GM19035 (cell line): ENCODE measurements around the gene MFAP4.
A peak's percentile ranks its signal among the peaks of the same experiment; 100 is the strongest.

ENCODE experiments used
- ATAC-seq: cut with Tn5 transposase; IDR thresholded peaks from one replicate; pipeline ENCODE4 v1.9.1; 2021; ENCODE audit not compliant: unreplicated experiment

MFAP4 gene

DNA sequence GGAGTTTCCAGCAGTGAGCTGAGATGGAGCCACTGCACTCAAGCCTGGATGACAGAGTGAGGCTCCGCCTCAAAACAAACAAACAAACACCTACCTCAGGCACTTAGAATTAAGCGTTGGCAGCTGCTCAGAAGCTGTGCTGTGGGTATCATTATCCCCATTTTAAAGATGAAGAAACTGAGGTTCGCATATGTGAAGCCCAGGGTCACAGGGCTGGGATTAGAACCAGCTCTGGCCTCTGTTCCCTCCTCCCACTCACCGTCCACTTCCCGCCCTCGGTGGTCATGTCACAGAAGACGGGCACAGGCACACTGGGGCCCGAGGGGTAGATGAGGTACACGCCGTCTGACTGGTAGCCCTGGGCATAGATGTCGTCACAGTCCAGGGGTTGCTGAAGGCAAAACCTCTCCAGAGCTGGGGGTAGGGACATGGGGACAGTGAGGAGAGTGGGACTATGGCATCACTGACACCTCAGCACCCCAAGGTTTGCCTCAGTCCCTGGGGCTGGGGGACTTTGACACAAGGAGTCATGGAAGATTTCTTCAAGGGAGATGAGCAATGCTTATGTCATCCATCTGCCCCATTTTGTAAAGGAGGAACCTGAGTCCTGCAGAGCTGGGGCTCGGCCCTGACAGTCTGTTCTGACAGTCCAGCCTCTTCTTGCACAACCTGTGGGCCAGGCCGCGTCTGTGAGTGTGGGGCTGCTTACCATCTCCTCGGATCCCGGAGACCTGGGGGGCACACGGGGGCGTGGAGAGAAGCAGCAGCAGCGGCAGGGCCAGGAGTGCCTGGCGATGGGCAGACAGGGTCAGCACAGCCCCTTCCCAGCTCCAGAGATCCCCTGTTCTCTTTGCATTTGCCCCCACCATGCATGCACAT lies 700 bp downstream of the MFAP4 start:
- ATAC-seq, result no peak

DNA sequence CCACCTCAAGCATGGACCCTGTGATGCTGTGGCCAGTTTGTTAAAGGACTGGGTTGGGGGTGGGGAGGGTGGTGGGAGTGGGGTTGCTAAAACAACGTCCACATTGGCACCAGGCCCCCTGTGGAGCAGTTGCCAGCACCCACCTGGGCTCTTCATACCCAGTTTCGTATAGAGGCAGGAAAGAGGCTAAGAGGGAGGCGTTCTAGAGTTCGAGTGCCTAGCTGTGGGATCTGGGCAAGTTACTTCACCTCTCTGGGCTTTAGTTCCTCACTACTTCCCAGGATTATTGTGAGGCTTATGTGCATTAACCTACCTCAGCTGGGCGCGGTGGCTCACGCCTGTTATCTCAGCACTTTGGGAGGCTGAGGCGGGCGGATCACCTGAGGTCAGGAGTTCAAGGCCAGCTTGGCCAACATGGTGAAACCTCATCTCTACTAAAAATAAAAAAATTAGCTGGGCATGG lies 1.4 kb downstream of the MFAP4 start:
- no peak for ATAC-seq

DNA sequence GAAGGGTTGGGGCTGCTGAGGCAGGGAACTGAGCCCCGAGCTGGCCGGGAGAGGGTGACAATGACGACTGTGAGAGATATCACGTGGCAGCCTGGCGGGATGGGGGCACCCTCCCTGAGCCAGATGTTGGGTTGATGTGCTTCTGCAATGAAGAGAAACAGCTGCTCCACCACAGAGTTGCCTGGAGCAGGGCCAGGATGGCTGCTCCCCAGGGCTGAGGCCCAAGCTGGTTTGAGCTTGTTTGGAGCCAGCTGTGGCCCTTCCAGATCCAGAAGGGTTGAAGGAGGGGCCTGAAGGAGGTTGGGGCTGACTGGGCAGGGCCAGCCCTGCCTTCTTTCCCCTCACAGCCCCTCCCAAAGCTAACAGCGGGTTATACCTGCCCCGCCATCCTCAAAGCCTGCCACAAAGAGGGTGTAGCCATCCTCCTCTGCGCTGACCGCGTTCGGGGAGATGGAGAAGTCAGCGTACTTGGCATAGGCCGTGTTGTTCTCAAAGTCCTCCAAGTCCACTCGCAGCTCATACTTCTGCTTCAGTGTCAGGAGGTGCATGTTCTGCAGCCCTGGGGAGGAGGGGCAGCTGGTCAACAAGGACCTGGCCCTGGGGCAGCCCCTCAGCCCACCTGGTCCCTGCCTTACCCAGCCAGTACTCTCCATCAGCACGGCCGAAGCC lies 2.1 kb downstream of the MFAP4 start:
- no peak for ATAC-seq

DNA sequence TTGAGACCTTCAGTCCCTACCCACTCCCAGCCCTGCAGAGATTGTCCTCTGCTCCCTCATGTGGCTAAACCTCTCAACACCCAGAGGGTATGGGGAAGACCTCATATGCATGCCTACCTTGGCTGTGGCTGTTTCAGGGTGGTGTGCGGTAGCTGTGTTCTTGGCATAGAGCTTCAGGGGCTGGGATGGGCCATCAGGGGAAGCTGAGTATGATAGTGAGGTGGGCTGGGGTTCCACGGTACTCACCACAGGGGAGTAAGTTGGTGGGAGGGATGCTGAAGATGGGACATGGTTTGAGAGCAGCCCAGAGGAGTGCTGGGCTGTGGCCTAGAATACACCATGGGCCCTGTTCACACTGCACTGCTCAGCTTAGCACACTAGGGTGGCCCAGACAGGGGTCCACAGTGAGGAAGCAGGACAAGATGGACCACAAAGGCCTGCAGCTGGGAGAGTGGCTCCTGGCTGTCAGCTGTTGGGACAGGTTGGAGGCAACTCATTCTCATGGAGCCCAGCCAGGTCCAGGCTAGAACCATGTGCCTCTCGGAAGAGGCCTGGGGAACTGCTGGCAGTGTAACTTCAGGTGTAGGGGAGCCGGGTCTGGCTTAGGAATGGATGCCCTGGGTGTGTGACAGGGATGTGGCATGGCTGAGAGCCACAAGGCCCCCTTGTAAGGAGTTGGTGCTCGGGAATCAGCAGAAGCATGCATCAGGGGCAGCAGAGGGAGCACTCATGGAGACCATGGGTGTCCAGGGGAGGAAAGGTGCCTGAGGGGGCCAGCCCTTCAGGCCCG lies 3.1 kb downstream of the MFAP4 start:
- no peak for ATAC-seq

DNA sequence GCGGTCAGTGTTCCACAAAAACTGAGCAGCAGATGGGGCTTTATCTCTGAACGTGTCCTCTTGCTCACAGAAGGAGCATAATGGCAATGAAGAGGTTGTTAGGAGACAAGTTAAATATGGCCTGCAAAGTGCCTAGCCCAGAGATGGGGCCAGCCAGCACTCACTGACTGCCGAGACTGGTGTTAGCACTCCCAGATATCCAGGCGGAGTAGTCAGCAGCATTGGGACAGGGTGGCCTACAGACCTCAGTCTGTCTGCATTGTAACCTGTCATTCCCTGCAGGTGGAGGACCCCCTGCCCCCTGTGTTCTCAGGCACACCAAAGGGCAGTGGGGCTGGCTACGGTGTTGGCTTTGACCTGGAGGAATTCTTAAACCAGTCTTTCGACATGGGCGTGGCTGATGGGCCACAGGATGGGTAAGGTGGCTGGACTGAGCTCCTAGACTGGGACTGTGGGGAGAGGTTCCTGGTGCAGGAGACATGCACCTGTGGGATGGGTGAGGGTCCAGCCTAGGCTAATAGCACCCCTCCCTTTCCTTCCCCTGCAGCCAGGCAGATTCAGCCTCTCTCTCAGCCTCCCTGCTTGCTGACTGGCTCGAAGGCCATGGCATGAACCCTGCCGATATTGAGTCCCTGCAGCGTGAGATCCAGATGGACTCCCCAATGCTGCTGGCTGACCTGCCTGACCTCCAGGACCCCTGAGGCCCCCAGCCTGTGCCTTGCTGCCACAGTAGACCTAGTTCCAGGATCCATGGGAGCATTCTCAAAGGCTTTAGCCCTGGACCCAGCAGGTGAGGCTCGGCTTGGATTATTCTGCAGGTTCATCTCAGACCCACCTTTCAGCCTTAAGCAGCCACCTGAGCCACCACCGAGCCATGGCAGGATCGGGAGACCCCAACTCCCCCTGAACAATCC lies 4.2 kb downstream of the MFAP4 start:
- no peak for ATAC-seq

DNA sequence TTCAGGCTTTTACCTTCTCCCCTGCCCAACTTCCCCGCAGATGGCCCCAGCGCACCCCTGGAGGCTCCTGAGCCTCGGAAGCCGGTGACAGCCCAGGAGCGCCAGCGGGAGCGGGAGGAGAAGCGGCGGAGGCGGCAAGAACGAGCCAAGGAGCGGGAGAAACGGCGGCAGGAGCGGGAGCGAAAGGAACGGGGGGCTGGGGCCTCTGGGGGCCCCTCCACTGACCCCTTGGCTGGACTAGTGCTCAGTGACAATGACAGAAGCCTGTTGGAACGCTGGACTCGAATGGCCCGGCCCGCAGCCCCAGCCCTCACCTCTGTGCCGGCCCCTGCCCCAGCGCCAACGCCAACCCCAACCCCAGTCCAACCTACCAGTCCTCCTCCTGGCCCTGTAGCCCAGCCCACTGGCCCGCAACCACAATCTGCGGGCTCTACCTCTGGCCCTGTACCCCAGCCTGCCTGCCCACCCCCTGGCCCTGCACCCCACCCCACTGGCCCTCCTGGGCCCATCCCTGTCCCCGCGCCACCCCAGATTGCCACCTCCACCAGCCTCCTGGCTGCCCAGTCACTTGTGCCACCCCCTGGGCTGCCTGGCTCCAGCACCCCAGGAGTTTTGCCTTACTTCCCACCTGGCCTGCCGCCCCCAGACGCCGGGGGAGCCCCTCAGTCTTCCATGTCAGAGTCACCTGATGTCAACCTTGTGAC lies 5.1 kb downstream of the MFAP4 start:
- ATAC-seq, result no peak

DNA sequence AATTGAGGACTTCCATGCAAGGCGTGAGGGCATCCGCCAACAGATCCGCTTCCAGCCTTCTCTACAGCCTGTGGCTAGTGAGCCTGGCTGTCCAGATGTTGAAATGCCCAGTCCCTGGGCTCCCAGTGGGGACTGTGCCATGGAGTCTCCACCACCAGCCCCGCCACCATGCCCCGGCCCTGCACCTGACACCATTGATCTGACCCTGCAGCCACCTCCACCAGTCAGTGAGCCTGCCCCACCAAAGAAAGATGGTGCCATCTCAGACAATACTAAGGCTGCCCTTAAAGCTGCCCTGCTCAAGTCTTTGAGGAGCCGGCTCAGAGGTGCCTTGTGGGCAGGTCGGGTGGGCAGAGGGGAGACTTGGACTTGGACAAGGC lies 5.6 kb downstream of the MFAP4 start:
- no peak for ATAC-seq

DNA sequence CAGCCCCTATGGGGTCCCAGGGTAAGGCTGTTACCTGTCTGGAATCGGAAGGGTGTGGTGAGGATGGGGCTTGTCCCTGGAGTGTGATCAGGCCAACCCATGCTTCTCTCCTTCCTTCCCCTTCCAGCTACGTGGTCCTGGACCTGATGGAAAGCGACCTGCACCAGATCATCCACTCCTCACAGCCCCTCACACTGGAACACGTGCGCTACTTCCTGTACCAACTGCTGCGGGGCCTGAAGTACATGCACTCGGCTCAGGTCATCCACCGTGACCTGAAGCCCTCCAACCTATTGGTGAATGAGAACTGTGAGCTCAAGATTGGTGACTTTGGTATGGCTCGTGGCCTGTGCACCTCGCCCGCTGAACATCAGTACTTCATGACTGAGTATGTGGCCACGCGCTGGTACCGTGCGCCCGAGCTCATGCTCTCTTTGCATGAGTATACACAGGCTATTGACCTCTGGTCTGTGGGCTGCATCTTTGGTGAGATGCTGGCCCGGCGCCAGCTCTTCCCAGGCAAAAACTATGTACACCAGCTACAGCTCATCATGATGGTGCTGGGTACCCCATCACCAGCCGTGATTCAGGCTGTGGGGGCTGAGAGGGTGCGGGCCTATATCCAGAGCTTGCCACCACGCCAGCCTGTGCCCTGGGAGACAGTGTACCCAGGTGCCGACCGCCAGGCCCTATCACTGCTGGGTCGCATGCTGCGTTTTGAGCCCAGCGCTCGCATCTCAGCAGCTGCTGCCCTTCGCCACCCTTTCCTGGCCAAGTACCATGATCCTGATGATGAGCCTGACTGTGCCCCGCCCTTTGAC lies 6.3 kb downstream of the MFAP4 start:
- ATAC-seq, result no peak

DNA sequence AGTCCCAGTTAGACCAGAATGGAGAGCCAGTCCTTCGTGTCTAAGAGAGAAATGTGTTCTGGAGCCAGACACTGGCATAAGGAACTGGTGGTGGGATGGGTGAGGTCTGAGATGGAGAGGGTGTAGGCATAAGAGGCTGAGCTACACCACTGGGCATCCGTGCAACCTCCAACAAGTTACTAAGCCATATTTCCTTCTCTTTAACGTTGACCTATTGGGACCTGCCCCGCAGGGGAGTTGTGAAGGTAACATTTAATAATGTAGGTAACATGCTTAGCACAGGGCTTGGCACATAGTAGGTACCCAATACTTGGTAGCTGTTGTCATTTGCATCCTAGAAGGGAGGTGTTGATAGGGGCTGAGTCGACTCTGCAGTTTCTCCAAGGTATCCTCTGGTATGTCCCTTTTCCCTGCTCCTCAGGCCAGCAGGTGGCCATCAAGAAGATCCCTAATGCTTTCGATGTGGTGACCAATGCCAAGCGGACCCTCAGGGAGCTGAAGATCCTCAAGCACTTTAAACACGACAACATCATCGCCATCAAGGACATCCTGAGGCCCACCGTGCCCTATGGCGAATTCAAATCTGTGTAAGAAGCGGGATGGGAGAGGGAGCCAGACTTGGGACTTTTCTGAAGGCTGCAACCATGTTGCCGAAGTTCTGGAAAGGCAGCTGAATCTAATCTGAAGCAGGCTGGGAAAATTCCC lies 7.5 kb downstream of the MFAP4 start:
- ATAC-seq, result no peak

DNA sequence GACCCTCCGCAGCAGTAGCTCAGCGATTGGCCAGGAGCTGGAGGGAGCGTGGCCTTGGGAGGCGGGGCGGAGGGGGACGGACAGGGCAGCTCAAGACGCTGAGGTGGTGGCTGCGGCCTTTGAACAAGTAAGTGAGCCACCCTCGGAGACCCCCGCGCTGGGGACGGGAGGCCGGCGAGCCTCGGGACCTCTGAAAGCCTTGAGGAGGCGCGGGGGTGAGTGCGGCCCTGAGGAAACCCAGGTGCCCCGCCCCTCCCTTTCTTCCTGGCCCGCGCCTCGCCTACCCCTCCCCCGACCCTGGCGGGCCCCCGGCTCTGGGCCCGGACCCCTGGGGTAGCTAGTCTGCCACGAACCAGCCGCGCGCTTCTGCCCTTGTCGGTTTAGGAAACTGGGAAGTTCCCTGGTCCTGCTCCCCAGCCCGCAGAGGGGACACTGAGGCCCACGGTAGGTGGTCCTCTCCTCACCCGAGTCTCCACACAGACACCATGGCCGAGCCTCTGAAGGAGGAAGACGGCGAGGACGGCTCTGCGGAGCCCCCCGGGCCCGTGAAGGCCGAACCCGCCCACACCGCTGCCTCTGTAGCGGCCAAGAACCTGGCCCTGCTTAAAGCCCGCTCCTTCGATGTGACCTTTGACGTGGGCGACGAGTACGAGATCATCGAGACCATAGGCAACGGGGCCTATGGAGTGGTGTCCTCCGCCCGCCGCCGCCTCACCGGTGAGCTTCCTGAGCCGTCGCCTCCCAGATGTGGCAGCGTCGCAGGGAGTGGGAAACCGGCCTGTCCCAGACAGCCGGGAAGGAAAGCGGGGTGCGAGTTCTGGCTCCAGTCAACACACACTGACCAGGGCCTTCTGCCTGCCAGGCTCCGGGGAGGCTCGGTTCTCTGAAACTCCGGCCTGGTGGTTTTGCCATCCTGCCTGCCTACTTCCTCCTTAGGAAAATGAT lies 8.3 kb downstream of the MFAP4 start, which contains the start of gene MAPK7:
Gene MAPK7, plus strand, starts transcription at position 83 of the 945 bp plus-strand sequence. Its CDS starts 403 bp downstream, at position 486.
- ATAC-seq, result peak; percentile 19

DNA sequence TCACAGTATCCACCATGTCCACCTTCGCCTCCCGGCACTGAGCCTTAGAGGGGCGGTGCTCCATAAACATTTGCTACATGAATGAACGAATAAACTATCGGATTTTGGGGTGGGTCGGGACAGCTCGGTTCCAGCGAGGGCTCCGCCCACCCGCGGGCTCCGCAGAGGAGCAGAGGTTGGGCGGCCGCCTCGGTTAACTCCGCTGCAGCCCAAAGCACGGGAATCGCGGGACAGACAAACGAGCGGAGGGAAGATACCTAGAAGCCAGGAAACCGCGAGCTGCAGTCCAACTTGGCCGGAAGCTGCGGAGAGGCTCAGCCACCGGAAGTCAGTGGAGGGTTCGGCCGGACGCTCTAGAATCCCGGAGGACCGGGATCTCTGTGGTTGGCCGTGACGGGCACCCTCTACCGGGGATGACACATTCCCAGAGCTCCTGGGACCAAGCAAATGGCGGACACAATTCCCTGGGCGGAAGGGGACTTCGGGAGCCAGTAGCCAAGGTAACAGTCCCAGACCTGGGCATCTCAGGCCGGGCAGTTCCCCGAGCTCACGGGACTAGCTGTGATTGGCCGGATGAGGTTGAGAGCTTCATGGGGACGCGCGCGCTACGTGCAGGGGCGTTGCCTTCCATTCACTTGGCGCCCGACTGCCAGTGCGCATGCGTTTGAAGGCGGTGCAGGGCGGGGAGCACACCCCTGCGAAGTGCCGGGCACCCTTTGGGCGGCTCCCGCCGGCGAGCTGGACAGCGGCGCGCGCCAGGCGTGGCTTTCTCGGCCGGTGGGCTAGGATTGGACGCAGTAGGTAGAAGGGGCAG lies 9.2 kb downstream of the MFAP4 start:
- ATAC-seq, result peak; percentile 93

DNA sequence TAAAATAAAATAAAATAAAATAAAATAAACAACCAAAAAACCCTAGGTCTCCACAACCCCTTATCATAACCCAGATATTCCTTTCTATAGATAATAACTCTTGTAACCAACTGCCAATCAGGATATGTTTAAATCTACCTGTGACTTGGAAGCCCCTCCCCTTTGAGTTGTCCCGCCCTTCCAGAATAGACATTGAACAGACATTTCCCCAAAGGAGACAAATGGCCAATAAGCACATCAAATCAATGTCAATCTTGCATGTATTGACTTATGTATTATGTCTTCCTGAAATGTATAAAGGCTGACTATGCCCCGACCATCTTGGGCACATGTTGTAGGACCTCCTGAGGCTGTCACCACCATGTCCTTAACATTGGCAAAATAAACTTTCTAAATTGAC lies 10.2 kb downstream of the MFAP4 start:
- no peak for ATAC-seq

DNA sequence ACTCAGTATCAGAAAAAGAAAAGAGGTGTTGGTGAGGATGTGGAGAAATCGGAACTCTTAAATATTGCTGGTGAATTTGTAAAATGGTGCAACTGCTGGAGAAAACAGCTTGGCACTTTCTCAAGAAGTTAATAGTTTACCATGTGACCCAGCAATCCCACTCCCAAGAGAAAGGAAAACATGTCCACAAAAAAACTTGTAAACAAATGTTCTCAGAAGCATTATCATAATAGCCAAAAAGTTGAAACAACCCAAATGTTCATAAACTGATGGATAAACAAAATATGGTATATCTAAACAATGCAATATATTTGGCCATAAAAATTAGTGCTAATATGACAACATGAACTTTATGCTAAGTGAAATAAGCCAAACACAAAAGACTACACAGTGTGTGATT lies 11.3 kb downstream of the MFAP4 start:
- ATAC-seq, result no peak

DNA sequence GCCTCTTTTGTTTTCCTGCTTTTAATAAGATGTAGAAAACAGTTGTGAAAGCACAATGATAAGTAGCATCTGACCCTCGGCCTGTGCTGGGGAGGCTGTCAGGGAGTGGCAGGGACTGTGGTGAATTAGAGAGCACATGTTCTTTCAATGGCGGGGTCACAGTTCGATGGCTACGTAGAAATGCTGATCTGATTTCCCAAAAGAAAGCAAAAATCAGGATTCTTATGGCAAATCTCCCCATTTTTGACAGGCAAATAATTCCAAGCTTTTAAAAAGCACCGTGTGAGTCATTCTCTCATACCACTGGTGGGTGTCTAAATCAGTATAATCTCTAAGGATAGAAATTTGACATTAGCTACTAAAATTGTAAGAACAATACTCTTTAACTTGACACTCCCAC lies 12.9 kb downstream of the MFAP4 start:
- ATAC-seq, result no peak

DNA sequence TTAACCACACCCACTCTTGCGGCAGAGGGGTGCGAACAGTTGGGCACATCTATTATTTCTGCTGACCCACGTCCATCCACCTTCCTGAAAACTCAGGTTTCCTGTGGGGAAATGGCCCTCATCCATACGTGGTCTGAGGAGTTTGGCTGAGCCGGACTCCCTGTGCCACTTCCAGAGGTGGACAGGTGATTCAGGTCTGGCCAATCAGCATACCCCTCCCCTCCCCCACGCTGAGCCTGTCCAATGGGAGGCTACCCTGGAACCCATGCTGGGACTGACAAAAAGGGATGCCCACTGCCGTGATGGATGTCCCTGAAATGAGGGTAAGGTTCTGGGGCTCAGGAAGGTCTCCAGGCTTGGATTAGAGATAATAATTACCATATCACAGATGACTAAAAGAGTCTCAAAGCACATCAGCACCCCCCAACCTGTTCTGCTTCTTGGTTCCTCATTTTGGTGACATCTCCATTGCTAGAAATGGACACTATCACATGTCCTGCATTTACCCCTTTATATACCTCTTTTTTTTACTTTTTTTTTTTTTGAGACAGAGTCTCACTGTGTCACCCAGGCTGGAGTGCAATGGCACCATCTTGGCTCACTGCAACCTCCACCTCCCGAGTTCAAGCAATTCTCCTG lies 14.0 kb downstream of the MFAP4 start:
- ATAC-seq, result no peak

DNA sequence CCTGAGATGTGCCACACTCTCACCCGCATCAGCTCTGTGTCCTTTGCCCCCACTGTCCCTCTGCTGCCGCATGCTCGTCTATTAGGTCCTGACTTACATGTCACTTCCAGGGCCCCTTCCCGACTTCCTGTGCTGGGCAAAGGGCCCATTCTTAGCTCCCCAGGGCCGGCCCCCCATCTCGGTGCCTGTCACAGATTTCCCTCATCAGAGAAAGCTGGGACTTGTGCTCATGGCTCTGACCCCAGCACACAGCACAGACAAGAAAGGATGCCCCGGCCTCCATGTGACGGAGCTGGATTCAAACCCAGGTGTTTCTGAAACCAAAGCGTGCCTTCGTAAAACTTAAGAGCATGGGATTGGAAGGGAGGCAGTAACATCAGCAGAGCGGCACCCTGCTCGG lies 14.6 kb downstream of the MFAP4 start:
- ATAC-seq, result no peak
